Measurements from ENCODE around the gene LRP1B.

- TF ChIP-seq POLR2A (IDR thresholded peaks at IDR 0.05; ENCODE audit: low read length) (no peak), EP300 (IDR thresholded peaks at IDR 0.05) (no peak), CTCF (IDR thresholded peaks at IDR 0.05) (no peak), POLR2AphosphoS2 (conservative IDR thresholded peaks at IDR 0.05; ENCODE audit: low read length) (no peak), RAD21 (conservative IDR thresholded peaks at IDR 0.05 in 1 of 2, IDR thresholded peaks at IDR 0.05 in 1 of 2) (no peak), KDM5A (IDR thresholded peaks at IDR 0.05) (no peak), SMC3 (IDR thresholded peaks at IDR 0.05) (no peak), REST (IDR thresholded peaks at IDR 0.05) (no peak), FOSL2 (IDR thresholded peaks at IDR 0.05) (no peak), FOSL2 (CRISPR knock-in tag; IDR thresholded peaks at IDR 0.05) (no peak), KDM1A (IDR thresholded peaks at IDR 0.05; ENCODE audit: low read depth) (no peak), JUN (IDR thresholded peaks at IDR 0.05) (no peak), MAZ (IDR thresholded peaks at IDR 0.05; ENCODE audit: borderline replicate concordance, low read depth, low read length) (no peak)
These were observed 869.9 kb downstream of the LRP1B start for GRCh38 chr2:141260911-141261310.

Data from A549 (cell line).